22Rv1 (cell line): ENCODE measurements around the gene C4A.

Experiments used
- ZFX ChIP-seq: fragments of 450-650 bp; IDR thresholded peaks from 2 replicates; pipeline ENCODE4 v1.6.1; 2017; ENCODE audit warnings: antibody characterized with exemption, borderline replicate concordance
- TF ChIP-seq, protein P1 (sequence below): fragments of 450-650 bp; IDR thresholded peaks from 2 replicates; pipeline ENCODE4 v1.5.1; 2017; ENCODE audit warnings: mild to moderate bottlenecking

DNA sequence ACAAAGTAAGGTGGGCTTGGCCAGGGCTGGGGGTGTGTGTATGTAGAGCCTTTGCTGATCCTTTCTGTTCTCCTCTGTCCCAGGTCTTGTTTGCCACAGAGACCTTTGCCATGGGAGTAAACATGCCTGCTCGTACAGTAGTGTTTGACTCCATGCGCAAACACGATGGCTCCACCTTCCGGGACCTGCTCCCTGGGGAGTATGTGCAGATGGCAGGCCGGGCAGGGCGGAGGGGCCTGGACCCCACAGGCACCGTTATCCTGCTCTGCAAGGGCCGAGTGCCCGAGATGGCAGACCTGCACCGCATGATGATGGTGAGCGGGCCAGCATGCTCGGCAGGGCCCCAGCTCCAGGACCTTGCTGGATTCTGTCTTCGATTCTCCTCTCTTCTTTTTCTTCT lies 16.2 kb upstream of the C4A start:
- TF ChIP-seq, protein P1, sequence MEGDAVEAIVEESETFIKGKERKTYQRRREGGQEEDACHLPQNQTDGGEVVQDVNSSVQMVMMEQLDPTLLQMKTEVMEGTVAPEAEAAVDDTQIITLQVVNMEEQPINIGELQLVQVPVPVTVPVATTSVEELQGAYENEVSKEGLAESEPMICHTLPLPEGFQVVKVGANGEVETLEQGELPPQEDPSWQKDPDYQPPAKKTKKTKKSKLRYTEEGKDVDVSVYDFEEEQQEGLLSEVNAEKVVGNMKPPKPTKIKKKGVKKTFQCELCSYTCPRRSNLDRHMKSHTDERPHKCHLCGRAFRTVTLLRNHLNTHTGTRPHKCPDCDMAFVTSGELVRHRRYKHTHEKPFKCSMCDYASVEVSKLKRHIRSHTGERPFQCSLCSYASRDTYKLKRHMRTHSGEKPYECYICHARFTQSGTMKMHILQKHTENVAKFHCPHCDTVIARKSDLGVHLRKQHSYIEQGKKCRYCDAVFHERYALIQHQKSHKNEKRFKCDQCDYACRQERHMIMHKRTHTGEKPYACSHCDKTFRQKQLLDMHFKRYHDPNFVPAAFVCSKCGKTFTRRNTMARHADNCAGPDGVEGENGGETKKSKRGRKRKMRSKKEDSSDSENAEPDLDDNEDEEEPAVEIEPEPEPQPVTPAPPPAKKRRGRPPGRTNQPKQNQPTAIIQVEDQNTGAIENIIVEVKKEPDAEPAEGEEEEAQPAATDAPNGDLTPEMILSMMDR = no peak
- no peak for TF ChIP-seq ZFX
